Gastroesophageal sphincter (tissue), 4 donors: ENCODE results near the gene DYRK1A. TPM values are rescaled to one million over a fixed set of nuclear protein-coding genes. Genes with fewer than 3 reads are reported as not detected.

Source experiments
- ATAC-seq: fragments of 150-250 bp; one replicate; pipeline ENCODE4 v1.9.1; 2016; ENCODE audit warnings: mild to moderate bottlenecking, moderate library complexity
- H3K27ac ChIP-seq, 4 donors: fragments of 200-600 bp; sonication (generic) in 3 of 4; 1 replicate in 3 of 4; 2 replicates in 1 of 4; pipeline ENCODE4 v1.5.1; 2016 to 2019
- H3K27me3 ChIP-seq: fragments of 200-600 bp; sonication (generic); one replicate; pipeline ENCODE4 v1.5.1; 2019
- H3K36me3 ChIP-seq, 2 donors: fragments of 200-600 bp; sonication (generic); one replicate each; pipeline ENCODE4 v1.5.1; 2019; ENCODE audit warnings: control low read depth in 1 of 2
- H3K4me1 ChIP-seq, 3 donors: fragments of 200-600 bp; sonication (generic); 1 replicate in 2 of 3; 2 replicates in 1 of 3; pipeline ENCODE4 v1.5.1; 2016 to 2019; ENCODE audit warnings: control low read depth in 2 of 3
- H3K4me3 ChIP-seq, 2 donors: fragments of 200-600 bp; sonication (generic); one replicate each; pipeline ENCODE4 v1.5.1; 2019; ENCODE audit warnings: mild to moderate bottlenecking in 1 of 2, moderate library complexity in 1 of 2
- H3K9me3 ChIP-seq, 3 donors: fragments of 200-600 bp; sonication (generic); one replicate each; pipeline ENCODE4 v1.5.1; 2017 to 2019; ENCODE audit warnings: control low read depth in 2 of 3
- CTCF ChIP-seq, 4 experiments: fragments of 200-600 bp in 2 of 4; fragments of 450-650 bp in 2 of 4; sonication (generic) in 1 of 4; IDR thresholded peaks; one replicate each; pipeline ENCODE4 v1.5.1; 2017 to 2019; ENCODE audit warnings: antibody characterized with exemption in 4 of 4, mild to moderate bottlenecking in 2 of 4, moderate library complexity in 2 of 4
- EP300 ChIP-seq: sonication (generic); formaldehyde crosslinking; IDR thresholded peaks from one replicate; pipeline ENCODE4 v1.6.1; 2017; ENCODE audit warnings: antibody characterized with exemption, mild to moderate bottlenecking
- POLR2A ChIP-seq, 2 donors: fragments of 450-650 bp; IDR thresholded peaks; one replicate each; pipeline ENCODE4 v1.6.1; 2017; ENCODE audit warnings: antibody characterized with exemption in 2 of 2, mild to moderate bottlenecking in 2 of 2, moderate library complexity in 1 of 2
- POLR2AphosphoS5 ChIP-seq: sonication (generic); formaldehyde crosslinking; IDR thresholded peaks from one replicate; pipeline ENCODE4 v1.6.1; 2017; ENCODE audit warnings: antibody characterized with exemption
- WGBS, 2 donors: methylation state at CpG; one replicate each; pipeline ENCODE4 v1.1.5; 2018; ENCODE audit warnings: low coverage in 1 of 2; 5-methylcytosine and 5-hydroxymethylcytosine counted together
- total RNA-seq, 4 donors: library from RNA; depleted of rRNA; stranded (reverse); fragments of >200 nt; gene quantifications; one replicate each; pipeline ENCODE4 v1.1.0, GENCODE V29; 2016

DYRK1A gene
- total RNA-seq, 4 donors from 2014 or later: 85.1 to 102 (median 94.0) TPM

GRCh38 chr21:37435711-37436110, 69.1 kb downstream of the DYRK1A start:
- Histone ChIP-seq H3K36me3 (no peaks in the 10 kb centered on the region), H3K4me1 (peaks cover 6 to 73% (median 15%) of the 10 kb centered on the region in 3 donors), H3K27ac (no peak overlapping the region), H3K9me3 (no peaks in the 10 kb centered on the region), H3K4me3 (no peak overlapping the region), H3K27me3 (no peaks in the 10 kb centered on the region)
- TF ChIP-seq POLR2A (IDR thresholded peaks at IDR 0.05) (no peak), POLR2AphosphoS5 (no peak)
- WGBS, 2 donors: 11 to 31% methylated on average over 2 to 3 of the region's 3 CpGs
- no peak for ATAC-seq

GRCh38 chr21:37436174-37436573, 69.6 kb downstream of the DYRK1A start:
- H3K27ac ChIP-seq: no peak overlapping the region
- TF ChIP-seq CTCF (IDR thresholded peaks at IDR 0.05): no peak
- no peak for TF ChIP-seq EP300
- no peak for TF ChIP-seq POLR2AphosphoS5
- no peak for TF ChIP-seq POLR2A (IDR thresholded peaks at IDR 0.05)
- no peaks in the 10 kb centered on the region for H3K9me3 ChIP-seq
- no peaks in the 10 kb centered on the region for H3K36me3 ChIP-seq
- H3K27me3 ChIP-seq: no peaks in the 10 kb centered on the region
- 44 to 48% methylated on average over 2 of the region's 2 CpGs for WGBS, 2 donors
- H3K4me1 ChIP-seq: peaks cover 6 to 68% (median 15%) of the 10 kb centered on the region in 3 donors
- no peak for ATAC-seq
- no peak overlapping the region for H3K4me3 ChIP-seq

- H3K4me3 ChIP-seq: no peak overlapping the region
- ATAC-seq: no peak
- H3K9me3 ChIP-seq: no peaks in the 10 kb centered on the region
- peaks cover 6 to 60% (median 15%) of the 10 kb centered on the region in 3 donors for H3K4me1 ChIP-seq
- TF ChIP-seq POLR2AphosphoS5: no peak
- TF ChIP-seq EP300: no peak
- TF ChIP-seq POLR2A (IDR thresholded peaks at IDR 0.05): no peak
- no peak for TF ChIP-seq CTCF (IDR thresholded peaks at IDR 0.05)
- no peaks in the 10 kb centered on the region for H3K27me3 ChIP-seq
- H3K36me3 ChIP-seq: no peaks in the 10 kb centered on the region
- 50 to 77% methylated on average over 1 of the region's 1 CpG for WGBS, 2 donors
- H3K27ac ChIP-seq: no peak overlapping the region
Measured at GRCh38 chr21:37437376-37438080, 71.0 kb downstream of the DYRK1A start.

GRCh38 chr21:37443683-37444082, 77.1 kb downstream of the DYRK1A start:
- H3K27me3 ChIP-seq: no peaks in the 10 kb centered on the region
- 60 to 71% methylated on average over 4 of the region's 4 CpGs for WGBS, 2 donors
- no peak for TF ChIP-seq CTCF (IDR thresholded peaks at IDR 0.05)
- no peak for TF ChIP-seq POLR2A (IDR thresholded peaks at IDR 0.05)
- TF ChIP-seq POLR2AphosphoS5: no peak
- no peak for TF ChIP-seq EP300
- no peak overlapping the region for H3K27ac ChIP-seq
- ATAC-seq: no peak
- H3K4me3 ChIP-seq: no peak overlapping the region
- H3K4me1 ChIP-seq: peaks cover 0 to 60% (median 14%) of the 10 kb centered on the region in 3 donors
- no peaks in the 10 kb centered on the region for H3K36me3 ChIP-seq
- no peaks in the 10 kb centered on the region for H3K9me3 ChIP-seq

DNA sequence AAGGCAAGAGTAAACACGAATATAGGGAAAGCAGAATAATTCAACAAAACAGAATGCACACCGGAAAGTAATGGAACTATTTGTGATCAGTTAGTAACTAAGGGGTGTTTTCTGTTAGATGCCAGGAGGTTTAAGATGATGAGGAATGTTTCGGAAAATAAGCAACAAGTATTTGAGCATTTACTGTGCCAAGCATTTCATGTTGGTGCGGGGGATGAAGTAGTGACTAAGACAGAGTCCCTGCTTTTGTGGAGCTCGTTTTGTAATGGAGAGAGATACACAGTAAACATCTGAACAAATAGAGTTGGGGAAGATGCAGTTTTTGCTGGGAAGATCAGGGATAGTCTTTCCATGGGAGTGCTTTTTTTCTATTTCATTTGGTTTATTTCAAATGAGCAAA, 78.7 kb downstream of the DYRK1A start:
- Histone ChIP-seq H3K27ac (no peak overlapping the region), H3K36me3 (no peaks in the 10 kb centered on the region), H3K4me3 (no peak overlapping the region), H3K27me3 (no peaks in the 10 kb centered on the region), H3K9me3 (no peaks in the 10 kb centered on the region), H3K4me1 (peaks cover 1 to 76% (median 14%) of the 10 kb centered on the region in 3 donors)
- ATAC-seq: no peak
- 18 to 33% methylated on average over 5 of the region's 5 CpGs for WGBS, 2 donors
- no peak for TF ChIP-seq POLR2A (IDR thresholded peaks at IDR 0.05)
- no peak for TF ChIP-seq EP300
- no peak for TF ChIP-seq CTCF (IDR thresholded peaks at IDR 0.05)
- TF ChIP-seq POLR2AphosphoS5: no peak
